ENCODE results near the gene R3HCC1L.
A peak's percentile ranks its signal among the peaks of the same experiment; 100 is the strongest.

The R3HCC1L gene

GRCh38 chr10:98262571-98262970 lies 128.1 kb downstream of the R3HCC1L start:
- DNase-seq = peak in 1 of 2 donors; percentile 13

GRCh38 chr10:98263088-98263487 lies 128.6 kb downstream of the R3HCC1L start:
- no peak for DNase-seq

GRCh38 chr10:98264378-98265065 lies 130.1 kb downstream of the R3HCC1L start:
- no peak for DNase-seq

- no peak for DNase-seq
These were observed 131.2 kb downstream of the R3HCC1L start for GRCh38 chr10:98265403-98266378.

- DNase-seq = no peak
These were observed 132.2 kb downstream of the R3HCC1L start for GRCh38 chr10:98266647-98267046.

GRCh38 chr10:98267069-98267893 lies 132.8 kb downstream of the R3HCC1L start:
- DNase-seq = no peak

GRCh38 chr10:98267894-98268693 lies 133.6 kb downstream of the R3HCC1L start, which contains the start of gene LOXL4:
Gene LOXL4 (minus strand): TSS chr10:98268194. CDS start chr10:98263019, 5,175 bp downstream.
- no peak for DNase-seq

GRCh38 chr10:98268694-98269431 lies 134.4 kb downstream of the R3HCC1L start:
- DNase-seq = no peak

- DNase-seq = no peak
These were observed 135.0 kb downstream of the R3HCC1L start for GRCh38 chr10:98269435-98269912.

GRCh38 chr10:98270073-98270740 lies 135.8 kb downstream of the R3HCC1L start:
- DNase-seq = no peak

GRCh38 chr10:98270786-98271185 lies 136.3 kb downstream of the R3HCC1L start:
- no peak for DNase-seq

- no peak for DNase-seq
These were observed 137.8 kb downstream of the R3HCC1L start for GRCh38 chr10:98272245-98272644.

- no peak for DNase-seq
These were observed 138.2 kb downstream of the R3HCC1L start for GRCh38 chr10:98272656-98273055.

- DNase-seq = no peak
These were observed 138.8 kb downstream of the R3HCC1L start for GRCh38 chr10:98273057-98273850.

GRCh38 chr10:98274562-98274961 lies 140.1 kb downstream of the R3HCC1L start:
- no peak for DNase-seq

GRCh38 chr10:98276311-98276710 lies 141.9 kb downstream of the R3HCC1L start:
- no peak for DNase-seq

- DNase-seq = no peak
These were observed 151.0 kb downstream of the R3HCC1L start for GRCh38 chr10:98285416-98285815.

GRCh38 chr10:98286419-98286818 lies 152.0 kb downstream of the R3HCC1L start:
- DNase-seq = no peak

- no peak for DNase-seq
These were observed 152.9 kb downstream of the R3HCC1L start for GRCh38 chr10:98287321-98287720.

- no peak for DNase-seq
These were observed 155.3 kb downstream of the R3HCC1L start for GRCh38 chr10:98289802-98290209.

Data from bone marrow (tissue), 2 donors.